GM12878 (cell line): ENCODE data around the gene NBEA. TPM values are rescaled to one million over a fixed set of nuclear protein-coding genes. Genes with fewer than 3 reads are reported as not detected.

Experiments used
- ATAC-seq: fragments of 200-7000 bp; cut with Tn5 transposase; 3 replicates; pipeline ENCODE4 v1.9.1; 2020; ENCODE audit warnings: mild to moderate bottlenecking, moderate library complexity
- BruUV-seq: library from RNA; stranded (reverse); fragments of 400-500 nt; replicated peaks from 2 replicates; lab custom pipeline; 2021; lab: Mats Ljungman, UMichigan
- CTCF ChIA-PET: fragments of 300-600 bp; sonication (Branson Sonifier 250); formaldehyde crosslinking; extraction: SDS; loops from one replicate; lab custom pipeline; 2021; ENCODE audit warnings: inconsistent platforms; lab: Yijun Ruan, JAX
- POLR2A ChIA-PET: fragments of 350-600 bp; formaldehyde crosslinking; extraction: SDS; loops from one replicate; lab custom pipeline; 2021; ENCODE audit warnings: inconsistent platforms; lab: Charles Lee
- RAD21 ChIA-PET: fragments of 300-600 bp; sonication (Branson Sonifier 250); formaldehyde crosslinking; loops from one replicate; lab custom pipeline; 2023; ENCODE audit warnings: antibody characterized with exemption; ENCODE audit not compliant: unreplicated experiment; lab: Charles Lee
- SMC1A ChIA-PET: fragments of 300-600 bp; sonication (Branson Sonifier 250); formaldehyde crosslinking; loops from one replicate; lab custom pipeline; 2023; ENCODE audit not compliant: unreplicated experiment, uncharacterized antibody; lab: Charles Lee
- DNase-seq: peaks from one replicate; pipeline ENCODE4 v3.0.0-alpha.2; 2011; ENCODE audit warnings: low read depth, low spot score
- FAIRE-seq: peaks from 3 replicates; lab custom pipeline; 2011; peaks lifted over from hg19 to GRCh38; lab: Jason Lieb, UNC
- H2AFZ ChIP-seq: 2 replicates; pipeline ENCODE4 v1.6.0; 2011; ENCODE audit warnings: low read depth, low read length, control low read depth; ENCODE audit not compliant: control insufficient read depth
- H3K27ac ChIP-seq: 2 replicates; pipeline ENCODE4 v1.5.1; 2011; ENCODE audit warnings: control low read depth; ENCODE audit not compliant: control insufficient read depth, insufficient read depth
- H3K27me3 ChIP-seq, 2 experiments: replicated peaks in 1 of 2; 2 replicates each; pipeline versions ENCODE4 v1.6.0 to v1.6.1; 2011; ENCODE audit warnings: low read length in 1 of 2; ENCODE audit not compliant: control insufficient read depth in 2 of 2, insufficient read depth in 2 of 2
- H3K36me3 ChIP-seq, 2 experiments: 2 replicates each; pipeline ENCODE4 v1.5.1; 2011; ENCODE audit warnings: low read length in 1 of 2; ENCODE audit not compliant: control insufficient read depth in 2 of 2, insufficient read depth in 2 of 2
- H3K4me1 ChIP-seq: 2 replicates; pipeline ENCODE4 v1.6.1; 2011; ENCODE audit warnings: mild to moderate bottlenecking, low read length, moderate library complexity, mixed read lengths; ENCODE audit not compliant: control insufficient read depth, insufficient read depth
- H3K4me2 ChIP-seq: 2 replicates; pipeline ENCODE4 v1.6.0; 2011; ENCODE audit warnings: control low read depth; ENCODE audit not compliant: control insufficient read depth, insufficient read depth
- H3K4me3 ChIP-seq: fragments of 200-600 bp; sonication (generic); 2 replicates; pipeline ENCODE4 v1.5.1; 2016
- H3K79me2 ChIP-seq: 2 replicates; pipeline ENCODE4 v1.6.0; 2011; ENCODE audit warnings: low read length; ENCODE audit not compliant: control insufficient read depth, insufficient read depth
- H3K9ac ChIP-seq: 2 replicates; pipeline ENCODE4 v1.8.0; 2011; ENCODE audit warnings: low read length, control low read depth, mixed read lengths; ENCODE audit not compliant: control insufficient read depth, insufficient read depth
- H3K9me3 ChIP-seq: replicated peaks from 3 replicates; pipeline ENCODE4 v1.5.1; 2011; ENCODE audit warnings: mild to moderate bottlenecking, low read length; ENCODE audit not compliant: control insufficient read depth, insufficient read depth
- H4K20me1 ChIP-seq: 2 replicates; pipeline ENCODE4 v1.6.0; 2011; ENCODE audit not compliant: control insufficient read depth, insufficient read depth
- CBX3 ChIP-seq: fragments of 200-600 bp; sonication (generic); IDR thresholded peaks from 2 replicates; pipeline ENCODE4 v1.6.1; 2016; ENCODE audit warnings: low read depth, borderline replicate concordance
- HSF1 ChIP-seq: fragments of 150-350 bp; IDR thresholded peaks from 2 replicates; pipeline ENCODE4 v1.6.1; 2014; ENCODE audit warnings: mild to moderate bottlenecking, low read depth, low read length
- MYB ChIP-seq: fragments of 150-350 bp; IDR thresholded peaks from 2 replicates; pipeline ENCODE4 v1.6.1; 2014; ENCODE audit warnings: mild to moderate bottlenecking, low read depth, low read length, borderline replicate concordance
- PBX3 ChIP-seq: IDR thresholded peaks from 2 replicates; pipeline ENCODE4 v1.6.1; 2011; ENCODE audit warnings: mild to moderate bottlenecking, low read depth, low read length, moderate library complexity; ENCODE audit not compliant: insufficient replicate concordance
- POU2F2 ChIP-seq: IDR thresholded peaks from 3 replicates; pipeline ENCODE4 v1.6.1; 2011; ENCODE audit warnings: low read depth, mild to moderate bottlenecking, low read length, borderline replicate concordance
- RAD51 ChIP-seq: fragments of 450-650 bp; IDR thresholded peaks from 2 replicates; pipeline ENCODE4 v1.6.1; 2016; ENCODE audit warnings: moderate library complexity, mild to moderate bottlenecking, inconsistent platforms
- SPI1 ChIP-seq: IDR thresholded peaks from 2 replicates; pipeline ENCODE4 v1.6.1; 2011; ENCODE audit warnings: low read depth, mild to moderate bottlenecking, low read length, moderate library complexity, borderline replicate concordance; ENCODE audit not compliant: insufficient read depth
- SRF ChIP-seq, 2 experiments: IDR thresholded peaks; 2 replicates each; pipeline ENCODE4 v1.6.1; 2011; ENCODE audit warnings: low read depth in 2 of 2, low read length in 2 of 2, mild to moderate bottlenecking in 1 of 2, moderate library complexity in 1 of 2
- WGBS: methylation state at CpG from one replicate; pipeline ENCODE4 v1.1.6; 2016; ENCODE audit warnings: low lambda C conversion rate; ENCODE audit not compliant: insufficient replicate concordance, insufficient coverage; ENCODE audit errors: missing lambda C conversion rate; 5-methylcytosine and 5-hydroxymethylcytosine counted together
- in situ Hi-C: fragments of 300-500 bp; cut with MboI; formaldehyde crosslinking; loops from 9 replicates; pipeline ENCODE4 v1.14.3; 2018; ENCODE audit warnings: mixed read lengths
- intact Hi-C: fragments of 100-400 bp; cut with micrococcal nuclease; formaldehyde crosslinking; loops from one replicate; pipeline ENCODE4 v1.14.2; 2022; ENCODE audit not compliant: unreplicated experiment
- polyA plus RNA-seq, 11 experiments: library from polyadenylated mRNA; depleted of rRNA in 4 of 11; unstranded in 6 of 11; stranded (reverse) in 5 of 11; fragments of >200 nt; fragmentation: Nextera tagmentation in 4 of 11; fragmentation: Illumina TruSeq in 1 of 11; extraction: Ambion mirVana in 4 of 11; extraction: Trizol in 1 of 11; gene quantifications; 1 replicate in 1 of 11; 2 replicates in 10 of 11; pipeline versions ENCODE4 v1.2.1 to v1.2.3, GENCODE V29; 2011 to 2016; ENCODE audit warnings: inconsistent platforms in 2 of 11, missing spikeins in 2 of 11, low read depth in 1 of 11
- total RNA-seq, 4 experiments: library from RNA; depleted of rRNA in 3 of 4; stranded (reverse); fragments of >200 nt in 3 of 4; fragmentation: Illumina TruSeq in 1 of 4; extraction: Trizol in 1 of 4; gene quantifications; 2 replicates each; pipeline versions ENCODE4 v1.2.1 to v1.2.3, GENCODE V29; 2013 to 2021
- TF ChIP-seq, protein P1 (sequence below): fragments of 450-650 bp; IDR thresholded peaks from 2 replicates; pipeline ENCODE4 v1.6.1; 2016; ENCODE audit warnings: mild to moderate bottlenecking
- TF ChIP-seq, protein P2 (sequence below): fragments of 450-650 bp; formaldehyde crosslinking; IDR thresholded peaks from 2 replicates; pipeline ENCODE4 v1.5.0; 2022; ENCODE audit warnings: mild to moderate bottlenecking, missing genetic modification characterization
- TF ChIP-seq, protein P3 (sequence below): IDR thresholded peaks from 2 replicates; pipeline ENCODE4 v1.6.1; 2011; ENCODE audit warnings: low read depth, low read length, improper control_type of control experiment, borderline replicate concordance

Gene NBEA
- total and polyA plus RNA-seq, 10 of the 15 experiments (the other 5 are each of a cell fraction or from before 2014, with no cell fraction given), result 0.23 to 3.6 (median 0.55) TPM

DNA sequence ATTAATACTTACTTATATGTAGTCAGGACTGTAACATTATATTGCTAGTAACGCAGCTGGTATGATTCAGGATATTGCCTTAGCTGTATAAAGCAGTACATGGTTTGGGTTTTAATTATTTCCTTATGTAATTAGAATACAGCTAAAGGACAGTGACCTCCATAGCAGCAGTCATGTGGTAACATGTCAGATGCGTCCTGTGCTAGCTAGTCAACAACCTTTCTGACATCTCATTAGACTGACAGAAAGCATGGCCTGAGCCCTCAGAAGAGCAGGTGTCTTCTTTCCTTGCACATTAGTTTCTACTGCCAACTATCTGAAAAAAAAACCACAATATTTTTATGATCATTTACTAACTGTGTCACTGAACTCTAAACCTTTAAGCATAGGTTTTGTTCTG, 412.2 kb downstream of the NBEA start:
- 76% methylated on average over 2 of the region's 2 CpGs for WGBS
- in situ Hi-C loops, result no loop called here
- Histone ChIP-seq H3K9me3 (no peaks in the 10 kb centered on the region), H3K79me2 (no peaks in the 10 kb centered on the region), H3K36me3 (no peaks in the 10 kb centered on the region), H3K27me3 (no peaks in the 10 kb centered on the region), H3K27ac (no peak overlapping the region), H3K9ac (no peak overlapping the region), H2AFZ (no peak overlapping the region), H3K4me3 (no peak overlapping the region), H3K4me2 (no peak overlapping the region), H4K20me1 (no peaks in the 10 kb centered on the region), H3K4me1 (no peaks in the 10 kb centered on the region)
- intact Hi-C loops, result no loop called here
- ChIA-PET SMC1A (no interaction called here), POLR2A (no interaction called here), RAD21 (no interaction called here), CTCF (no interaction called here)
- BruUV-seq, result no TSS peak
- 0 out of 3 replicates have a peak, but pooled peaks have one; percentile 13 for ATAC-seq
- FAIRE-seq, result no peak
- no peak for DNase-seq
- TF ChIP-seq SRF (IDR thresholded peaks at IDR 0.05; ENCODE audit: low read depth in 2 of 2, low read length in 2 of 2) (no peak), PBX3 (no peak), CBX3 (no peak), MYB (no peak), RAD51 (no peak), HSF1 (no peak), POU2F2 (no peak), SPI1 (no peak)
- TF ChIP-seq, protein P1, sequence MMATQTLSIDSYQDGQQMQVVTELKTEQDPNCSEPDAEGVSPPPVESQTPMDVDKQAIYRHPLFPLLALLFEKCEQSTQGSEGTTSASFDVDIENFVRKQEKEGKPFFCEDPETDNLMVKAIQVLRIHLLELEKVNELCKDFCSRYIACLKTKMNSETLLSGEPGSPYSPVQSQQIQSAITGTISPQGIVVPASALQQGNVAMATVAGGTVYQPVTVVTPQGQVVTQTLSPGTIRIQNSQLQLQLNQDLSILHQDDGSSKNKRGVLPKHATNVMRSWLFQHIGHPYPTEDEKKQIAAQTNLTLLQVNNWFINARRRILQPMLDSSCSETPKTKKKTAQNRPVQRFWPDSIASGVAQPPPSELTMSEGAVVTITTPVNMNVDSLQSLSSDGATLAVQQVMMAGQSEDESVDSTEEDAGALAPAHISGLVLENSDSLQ, result no peak
- TF ChIP-seq, protein P2, sequence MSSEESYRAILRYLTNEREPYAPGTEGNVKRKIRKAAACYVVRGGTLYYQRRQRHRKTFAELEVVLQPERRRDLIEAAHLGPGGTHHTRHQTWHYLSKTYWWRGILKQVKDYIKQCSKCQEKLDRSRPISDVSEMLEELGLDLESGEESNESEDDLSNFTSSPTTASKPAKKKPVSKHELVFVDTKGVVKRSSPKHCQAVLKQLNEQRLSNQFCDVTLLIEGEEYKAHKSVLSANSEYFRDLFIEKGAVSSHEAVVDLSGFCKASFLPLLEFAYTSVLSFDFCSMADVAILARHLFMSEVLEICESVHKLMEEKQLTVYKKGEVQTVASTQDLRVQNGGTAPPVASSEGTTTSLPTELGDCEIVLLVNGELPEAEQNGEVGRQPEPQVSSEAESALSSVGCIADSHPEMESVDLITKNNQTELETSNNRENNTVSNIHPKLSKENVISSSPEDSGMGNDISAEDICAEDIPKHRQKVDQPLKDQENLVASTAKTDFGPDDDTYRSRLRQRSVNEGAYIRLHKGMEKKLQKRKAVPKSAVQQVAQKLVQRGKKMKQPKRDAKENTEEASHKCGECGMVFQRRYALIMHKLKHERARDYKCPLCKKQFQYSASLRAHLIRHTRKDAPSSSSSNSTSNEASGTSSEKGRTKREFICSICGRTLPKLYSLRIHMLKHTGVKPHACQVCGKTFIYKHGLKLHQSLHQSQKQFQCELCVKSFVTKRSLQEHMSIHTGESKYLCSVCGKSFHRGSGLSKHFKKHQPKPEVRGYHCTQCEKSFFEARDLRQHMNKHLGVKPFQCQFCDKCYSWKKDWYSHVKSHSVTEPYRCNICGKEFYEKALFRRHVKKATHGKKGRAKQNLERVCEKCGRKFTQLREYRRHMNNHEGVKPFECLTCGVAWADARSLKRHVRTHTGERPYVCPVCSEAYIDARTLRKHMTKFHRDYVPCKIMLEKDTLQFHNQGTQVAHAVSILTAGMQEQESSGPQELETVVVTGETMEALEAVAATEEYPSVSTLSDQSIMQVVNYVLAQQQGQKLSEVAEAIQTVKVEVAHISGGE (CRISPR knock-in tag), result no peak
- TF ChIP-seq, protein P3, sequence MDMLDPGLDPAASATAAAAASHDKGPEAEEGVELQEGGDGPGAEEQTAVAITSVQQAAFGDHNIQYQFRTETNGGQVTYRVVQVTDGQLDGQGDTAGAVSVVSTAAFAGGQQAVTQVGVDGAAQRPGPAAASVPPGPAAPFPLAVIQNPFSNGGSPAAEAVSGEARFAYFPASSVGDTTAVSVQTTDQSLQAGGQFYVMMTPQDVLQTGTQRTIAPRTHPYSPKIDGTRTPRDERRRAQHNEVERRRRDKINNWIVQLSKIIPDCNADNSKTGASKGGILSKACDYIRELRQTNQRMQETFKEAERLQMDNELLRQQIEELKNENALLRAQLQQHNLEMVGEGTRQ, result no peak
